ENCODE data around the gene PPP5C.

DNA sequence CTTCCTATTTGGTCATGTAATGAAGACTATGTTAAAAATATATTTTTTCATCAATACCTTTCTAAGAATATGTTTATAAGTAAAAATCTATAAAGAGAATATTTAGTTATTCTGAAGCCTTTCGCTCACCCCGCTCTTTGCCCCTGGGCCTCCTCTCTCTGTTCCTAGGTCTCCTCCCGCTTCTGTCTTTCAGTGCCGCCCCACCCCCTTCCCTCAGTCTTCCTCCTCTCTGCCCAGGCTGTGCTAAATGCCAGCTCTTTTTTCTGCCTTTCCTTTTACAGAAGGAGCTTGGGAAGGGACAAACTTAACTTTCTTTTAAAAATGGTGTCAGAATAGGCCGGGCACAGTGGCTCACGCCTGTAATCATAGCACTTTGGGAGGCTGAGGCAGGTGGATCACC, 27.3 kb upstream of the PPP5C start:
- TF ChIP-seq POLR2A (IDR thresholded peaks at IDR 0.05): no peak
- TF ChIP-seq, protein P1, sequence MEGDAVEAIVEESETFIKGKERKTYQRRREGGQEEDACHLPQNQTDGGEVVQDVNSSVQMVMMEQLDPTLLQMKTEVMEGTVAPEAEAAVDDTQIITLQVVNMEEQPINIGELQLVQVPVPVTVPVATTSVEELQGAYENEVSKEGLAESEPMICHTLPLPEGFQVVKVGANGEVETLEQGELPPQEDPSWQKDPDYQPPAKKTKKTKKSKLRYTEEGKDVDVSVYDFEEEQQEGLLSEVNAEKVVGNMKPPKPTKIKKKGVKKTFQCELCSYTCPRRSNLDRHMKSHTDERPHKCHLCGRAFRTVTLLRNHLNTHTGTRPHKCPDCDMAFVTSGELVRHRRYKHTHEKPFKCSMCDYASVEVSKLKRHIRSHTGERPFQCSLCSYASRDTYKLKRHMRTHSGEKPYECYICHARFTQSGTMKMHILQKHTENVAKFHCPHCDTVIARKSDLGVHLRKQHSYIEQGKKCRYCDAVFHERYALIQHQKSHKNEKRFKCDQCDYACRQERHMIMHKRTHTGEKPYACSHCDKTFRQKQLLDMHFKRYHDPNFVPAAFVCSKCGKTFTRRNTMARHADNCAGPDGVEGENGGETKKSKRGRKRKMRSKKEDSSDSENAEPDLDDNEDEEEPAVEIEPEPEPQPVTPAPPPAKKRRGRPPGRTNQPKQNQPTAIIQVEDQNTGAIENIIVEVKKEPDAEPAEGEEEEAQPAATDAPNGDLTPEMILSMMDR (IDR thresholded peaks at IDR 0.05): no peak

Data from uterus (tissue), 2 donors.